Measurements from ENCODE around the gene LBHD2. TPM values are rescaled to one million over a fixed set of nuclear protein-coding genes. Genes with fewer than 3 reads are reported as not detected.

The LBHD2 gene
- total and polyA plus RNA-seq, 2 donors (not counting 1 experiment from before 2014, with no cell fraction given) = not detected

GRCh38 chr14:103097244-103097993 lies 13.4 kb downstream of the LBHD2 start:
- H3K27ac ChIP-seq (ENCODE audit: low read length in 2 of 2) = no peak overlapping the region
- POLR2A ChIA-PET = no interaction called here
- no peak overlapping the region for H3K27ac Mint-ChIP-seq
- H3K9me3 ChIP-seq (ENCODE audit: control extremely low read depth in 1 of 3, control insufficient read depth in 2 of 3, insufficient read depth in 1 of 3, low read length in 2 of 3) = peaks cover 0 to under 1% (median 0%) of the 10 kb centered on the region in 3 donors
- H3K4me1 ChIP-seq (ENCODE audit: control insufficient read depth in 2 of 2, insufficient read depth in 2 of 2, low read length in 2 of 2) = peaks cover 16 to 21% of the 10 kb centered on the region in 2 donors
- H3K27me3 Mint-ChIP-seq = peaks cover 10% of the 10 kb centered on the region
- WGBS (ENCODE audit: insufficient coverage) = 90% methylated on average over 25 of the region's 26 CpGs
- TF ChIP-seq EZH2 (IDR thresholded peaks at IDR 0.05; ENCODE audit: borderline replicate concordance, insufficient read depth, low read depth, low read length, poor library complexity, severe bottlenecking) = no peak
- TF ChIP-seq, protein P1, sequence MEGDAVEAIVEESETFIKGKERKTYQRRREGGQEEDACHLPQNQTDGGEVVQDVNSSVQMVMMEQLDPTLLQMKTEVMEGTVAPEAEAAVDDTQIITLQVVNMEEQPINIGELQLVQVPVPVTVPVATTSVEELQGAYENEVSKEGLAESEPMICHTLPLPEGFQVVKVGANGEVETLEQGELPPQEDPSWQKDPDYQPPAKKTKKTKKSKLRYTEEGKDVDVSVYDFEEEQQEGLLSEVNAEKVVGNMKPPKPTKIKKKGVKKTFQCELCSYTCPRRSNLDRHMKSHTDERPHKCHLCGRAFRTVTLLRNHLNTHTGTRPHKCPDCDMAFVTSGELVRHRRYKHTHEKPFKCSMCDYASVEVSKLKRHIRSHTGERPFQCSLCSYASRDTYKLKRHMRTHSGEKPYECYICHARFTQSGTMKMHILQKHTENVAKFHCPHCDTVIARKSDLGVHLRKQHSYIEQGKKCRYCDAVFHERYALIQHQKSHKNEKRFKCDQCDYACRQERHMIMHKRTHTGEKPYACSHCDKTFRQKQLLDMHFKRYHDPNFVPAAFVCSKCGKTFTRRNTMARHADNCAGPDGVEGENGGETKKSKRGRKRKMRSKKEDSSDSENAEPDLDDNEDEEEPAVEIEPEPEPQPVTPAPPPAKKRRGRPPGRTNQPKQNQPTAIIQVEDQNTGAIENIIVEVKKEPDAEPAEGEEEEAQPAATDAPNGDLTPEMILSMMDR (IDR thresholded peaks at IDR 0.05) = no peak
- ATAC-seq (ENCODE audit: low read depth) (no peak), DNase-seq (no peak)
- H3K27me3 ChIP-seq (replicated peaks in 1 of 4; ENCODE audit: control extremely low read depth in 1 of 4, control insufficient read depth in 3 of 4, insufficient read depth in 4 of 4, low read length in 3 of 4) = peaks cover 0 to 11% (median 3%) of the 10 kb centered on the region in 4 experiments
- H3K4me3 Mint-ChIP-seq = no peak overlapping the region
- H3K4me1 Mint-ChIP-seq = peaks cover 16% of the 10 kb centered on the region
- no peaks in the 10 kb centered on the region for H3K9me3 Mint-ChIP-seq (ENCODE audit: insufficient read depth)
- H3K79me2 ChIP-seq (ENCODE audit: control insufficient read depth, insufficient read depth, low read length) = no peaks in the 10 kb centered on the region
- H3K9ac ChIP-seq (ENCODE audit: low read length) = no peak overlapping the region
- intact Hi-C loops (cut with micrococcal nuclease) = no loop called here
- H3K4me2 ChIP-seq (replicated peaks; ENCODE audit: low read depth, low read length, poor library complexity, severe bottlenecking) = no peak overlapping the region
- no peaks in the 10 kb centered on the region for H3K36me3 ChIP-seq (replicated peaks in 1 of 2; ENCODE audit: control extremely low read depth in 1 of 2, control insufficient read depth in 1 of 2, extremely low read depth in 1 of 2, insufficient read depth in 2 of 2, low read length in 1 of 2)
- H4K20me1 ChIP-seq (ENCODE audit: control insufficient read depth, insufficient read depth, low read length, poor library complexity, severe bottlenecking) = no peaks in the 10 kb centered on the region
- CTCF ChIA-PET = interaction anchor here (3.5 kb wide), 1 partner anchor 7 kb away, joined by 40 read pairs; no protein-coding TSS in a partner anchor
- no peak overlapping the region for H2AFZ ChIP-seq (ENCODE audit: insufficient read depth, low read depth, low read length, poor library complexity, severe bottlenecking)
- H3K4me3 ChIP-seq (ENCODE audit: control extremely low read depth in 1 of 5, extremely low read depth in 1 of 5, insufficient read depth in 1 of 5, low read depth in 2 of 5, low read length in 4 of 5) = no peak overlapping the region
